RWPE2 (cell line): ENCODE results near the gene PRKAA1.
"Not testable (repeated sequence)": the region's sequence is repeated elsewhere in the genome, so short reads cannot be mapped to it uniquely, and the experiment has no call there.

Experiments
- ATAC-seq: fragments of 200-7000 bp; cut with Tn5 transposase; 3 replicates; pipeline ENCODE4 v1.9.1; 2021; ENCODE audit warnings: low read depth
- DNase-seq: peaks from one replicate; pipeline ENCODE4 v3.0.0-alpha.2; 2020; ENCODE audit warnings: low spot score
- H3K27ac ChIP-seq: fragments of 450-650 bp; 2 replicates; pipeline ENCODE4 v1.5.1; 2017; ENCODE audit warnings: mild to moderate bottlenecking; ENCODE audit not compliant: poor library complexity, severe bottlenecking
- H3K27me3 ChIP-seq: fragments of 250-450 bp; sonication (Bioruptor Pico); 2 replicates; pipeline ENCODE4 v1.5.1; 2021; ENCODE audit warnings: mild to moderate bottlenecking, moderate library complexity; ENCODE audit not compliant: insufficient read depth, poor library complexity, severe bottlenecking
- H3K36me3 ChIP-seq: fragments of 250-450 bp; sonication (Bioruptor Pico); 2 replicates; pipeline ENCODE4 v1.5.1; 2020; ENCODE audit warnings: low read depth, mild to moderate bottlenecking, moderate library complexity
- H3K4me1 ChIP-seq: fragments of 250-450 bp; sonication (Bioruptor Pico); 2 replicates; pipeline ENCODE4 v1.5.1; 2021; ENCODE audit warnings: mild to moderate bottlenecking, moderate library complexity; ENCODE audit not compliant: insufficient read depth, poor library complexity, severe bottlenecking
- H3K4me3 ChIP-seq: fragments of 250-450 bp; sonication (Bioruptor Pico); 2 replicates; pipeline ENCODE4 v1.5.1; 2021; ENCODE audit warnings: mild to moderate bottlenecking, moderate library complexity; ENCODE audit not compliant: severe bottlenecking
- H3K9me3 ChIP-seq: fragments of 250-450 bp; sonication (Bioruptor Pico); 2 replicates; pipeline ENCODE4 v1.5.1; 2021; ENCODE audit warnings: mild to moderate bottlenecking, moderate library complexity; ENCODE audit not compliant: severe bottlenecking
- CTCF ChIP-seq: fragments of 450-650 bp; IDR thresholded peaks from one replicate; pipeline ENCODE4 v1.5.1; 2017; ENCODE audit warnings: mild to moderate bottlenecking, moderate library complexity; ENCODE audit not compliant: poor library complexity, severe bottlenecking

Gene PRKAA1

GRCh38 chr5:40796487-40796889 lies 1.7 kb downstream of the PRKAA1 start:
- Histone ChIP-seq H3K9me3 (no peaks in the 10 kb centered on the region), H3K27ac (peak overlapping the region; percentile 77), H3K36me3 (peaks cover 27% of the 10 kb centered on the region), H3K4me3 (peak overlapping the region; percentile 51), H3K27me3 (no peaks in the 10 kb centered on the region), H3K4me1 (peaks cover 26% of the 10 kb centered on the region)
- ATAC-seq (no peak), DNase-seq (no peak)
- no peak for TF ChIP-seq CTCF

GRCh38 chr5:40794877-40795276 lies 3.3 kb downstream of the PRKAA1 start:
- not testable (repeated sequence) for DNase-seq, H3K27ac ChIP-seq, ATAC-seq, H3K4me3 ChIP-seq, H3K27me3 ChIP-seq, H3K9me3 ChIP-seq
- H3K4me1 ChIP-seq: peaks cover 35% of the 10 kb centered on the region
- H3K36me3 ChIP-seq: peaks cover 28% of the 10 kb centered on the region

- not testable (repeated sequence) for ATAC-seq, DNase-seq, H3K27me3 ChIP-seq, H3K27ac ChIP-seq, H3K4me3 ChIP-seq, H3K9me3 ChIP-seq
- Histone ChIP-seq H3K36me3 (peaks cover 33% of the 10 kb centered on the region), H3K4me1 (peaks cover 34% of the 10 kb centered on the region)
Measured at GRCh38 chr5:40794340-40794739, 3.8 kb downstream of the PRKAA1 start.

- not testable (repeated sequence) for H3K9me3 ChIP-seq, H3K27ac ChIP-seq, H3K27me3 ChIP-seq, ATAC-seq, DNase-seq, H3K4me3 ChIP-seq
- Histone ChIP-seq H3K4me1 (peaks cover 30% of the 10 kb centered on the region), H3K36me3 (peaks cover 49% of the 10 kb centered on the region)
Measured at GRCh38 chr5:40792691-40793090, 5.5 kb downstream of the PRKAA1 start.

GRCh38 chr5:40791715-40792139 lies 6.4 kb downstream of the PRKAA1 start:
- Histone ChIP-seq H3K4me3 (no peak overlapping the region), H3K27ac (peak overlapping the region; percentile 9), H3K4me1 (peaks cover 28% of the 10 kb centered on the region), H3K27me3 (no peaks in the 10 kb centered on the region), H3K9me3 (peaks cover 9% of the 10 kb centered on the region), H3K36me3 (peaks cover 59% of the 10 kb centered on the region)
- DNase-seq: no peak
- peak; percentile 75 for ATAC-seq
- TF ChIP-seq CTCF: no peak

- Histone ChIP-seq H3K4me3 (no peak overlapping the region), H3K36me3 (peaks cover 59% of the 10 kb centered on the region), H3K27me3 (no peaks in the 10 kb centered on the region), H3K27ac (peak overlapping the region; percentile 9), H3K9me3 (peaks cover 9% of the 10 kb centered on the region), H3K4me1 (peaks cover 23% of the 10 kb centered on the region)
- peak; percentile 74 for ATAC-seq
- TF ChIP-seq CTCF: no peak
- DNase-seq: no peak
Measured at GRCh38 chr5:40790947-40791593, 7.1 kb downstream of the PRKAA1 start.

- not testable (repeated sequence) for ATAC-seq, DNase-seq, H3K9me3 ChIP-seq, H3K4me3 ChIP-seq, H3K27ac ChIP-seq, H3K27me3 ChIP-seq
- H3K36me3 ChIP-seq: peaks cover 45% of the 10 kb centered on the region
- H3K4me1 ChIP-seq: peaks cover 23% of the 10 kb centered on the region
Measured at GRCh38 chr5:40788941-40789340, 9.2 kb downstream of the PRKAA1 start.
